ENCODE results near the gene POLE2.
"Not testable (repeated sequence)": the region's sequence is repeated elsewhere in the genome, so short reads cannot be mapped to it uniquely, and the experiment has no call there.

DNA sequence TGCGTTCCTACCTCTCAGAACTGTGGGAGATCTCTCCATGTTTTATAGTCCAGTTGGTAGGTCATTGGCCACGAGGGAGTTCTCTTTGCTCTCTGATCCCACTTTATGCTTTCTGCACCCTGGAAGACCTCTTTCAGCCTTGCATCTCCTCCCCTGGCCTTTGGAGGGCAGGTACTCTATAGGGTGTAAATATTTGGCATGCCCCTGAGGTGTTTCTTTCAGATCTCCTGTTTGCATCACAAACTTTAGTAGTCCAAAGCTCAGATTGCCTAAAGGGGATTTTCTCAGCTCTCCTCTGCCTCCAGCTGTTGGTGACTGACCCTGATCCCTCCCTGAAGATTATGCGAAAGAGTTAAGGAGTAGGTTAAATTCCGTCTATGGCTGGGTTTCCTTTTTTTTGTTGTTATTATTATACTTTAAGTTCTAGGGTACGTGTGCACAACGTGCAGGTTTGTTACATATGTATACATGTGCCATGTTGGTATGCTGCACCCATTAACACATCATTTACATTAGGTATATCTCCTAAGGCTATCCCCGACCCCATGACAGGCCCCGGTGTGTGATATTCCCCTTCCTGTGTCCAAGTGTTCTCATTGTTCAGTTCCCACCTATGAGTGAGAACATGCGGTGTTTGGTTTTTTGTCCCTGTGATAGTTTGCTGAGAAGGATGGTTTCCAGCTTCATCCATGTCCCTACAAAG is 33.9 kb upstream of the POLE2 start:
- not testable (repeated sequence) for TF ChIP-seq CTCF (IDR thresholded peaks at IDR 0.05 in 8 of 11, conservative IDR thresholded peaks at IDR 0.05 in 3 of 11); POLR2A (IDR thresholded peaks at IDR 0.05); POLR2AphosphoS5 (IDR thresholded peaks at IDR 0.05)

All from spleen (tissue), 7 donors.